Parathyroid adenoma (tissue), 2 donors: ENCODE measurements around the gene PSRC1.

ENCODE experiments used
- H2AFZ ChIP-seq: fragments of 300-600 bp; sonication (generic); one replicate; pipeline ENCODE4 v1.7.0; 2017; ENCODE audit warnings: antibody characterized with exemption, mild to moderate bottlenecking
- H3K27ac ChIP-seq: fragments of 300-600 bp; sonication (generic); one replicate; pipeline ENCODE4 v1.7.0; 2017
- H3K27me3 ChIP-seq: fragments of 300-600 bp; sonication (generic); one replicate; pipeline ENCODE4 v1.7.0; 2017; ENCODE audit warnings: low read length; ENCODE audit not compliant: control insufficient read depth, insufficient read depth
- H3K36me3 ChIP-seq: fragments of 300-600 bp; sonication (generic); one replicate; pipeline ENCODE4 v1.7.0; 2017; ENCODE audit warnings: low read length; ENCODE audit not compliant: control insufficient read depth, insufficient read depth
- H3K4me1 ChIP-seq: fragments of 300-600 bp; sonication (generic); one replicate; pipeline ENCODE4 v1.7.0; 2017; ENCODE audit warnings: control low read depth
- H3K4me2 ChIP-seq: fragments of 300-600 bp; sonication (generic); one replicate; pipeline ENCODE4 v1.7.0; 2017; ENCODE audit warnings: low read length
- H3K4me3 ChIP-seq: fragments of 300-600 bp; sonication (generic); one replicate; pipeline ENCODE4 v1.7.0; 2017; ENCODE audit warnings: low read depth, low read length
- H3K79me2 ChIP-seq: fragments of 300-600 bp; sonication (generic); one replicate; pipeline ENCODE4 v1.7.0; 2017; ENCODE audit warnings: control low read depth
- H3K9ac ChIP-seq: fragments of 300-600 bp; sonication (generic); one replicate; pipeline ENCODE4 v1.7.0; 2017; ENCODE audit warnings: mild to moderate bottlenecking
- H3K9me3 ChIP-seq: fragments of 300-600 bp; sonication (generic); one replicate; pipeline ENCODE4 v1.7.0; 2017; ENCODE audit warnings: low read length; ENCODE audit not compliant: control insufficient read depth
- CTCF ChIP-seq: fragments of 300-600 bp; sonication (generic); IDR thresholded peaks from one replicate; pipeline ENCODE4 v1.7.0; 2017; ENCODE audit warnings: antibody characterized with exemption, mild to moderate bottlenecking
- donor health status: primary hyperparathyroidism.

Gene PSRC1

GRCh38 chr1:109270623-109271317 lies 12.2 kb downstream of the PSRC1 start:
- H2AFZ ChIP-seq = no peak overlapping the region
- H3K36me3 ChIP-seq = no peaks in the 10 kb centered on the region
- no peaks in the 10 kb centered on the region for H3K79me2 ChIP-seq
- no peaks in the 10 kb centered on the region for H3K27me3 ChIP-seq
- H3K27ac ChIP-seq = no peak overlapping the region
- H3K4me1 ChIP-seq = no peaks in the 10 kb centered on the region
- no peak overlapping the region for H3K9ac ChIP-seq
- no peaks in the 10 kb centered on the region for H3K9me3 ChIP-seq
- no peak overlapping the region for H3K4me3 ChIP-seq
- H3K4me2 ChIP-seq = no peak overlapping the region
- no peak for TF ChIP-seq CTCF

- Histone ChIP-seq H3K79me2 (no peaks in the 10 kb centered on the region), H3K9me3 (no peaks in the 10 kb centered on the region), H3K27me3 (no peaks in the 10 kb centered on the region), H2AFZ (no peak overlapping the region), H3K4me2 (no peak overlapping the region), H3K9ac (no peak overlapping the region), H3K4me3 (no peak overlapping the region), H3K36me3 (no peaks in the 10 kb centered on the region), H3K4me1 (no peaks in the 10 kb centered on the region), H3K27ac (no peak overlapping the region)
- no peak for TF ChIP-seq CTCF
Measured at GRCh38 chr1:109269981-109270622, 12.8 kb downstream of the PSRC1 start.

- TF ChIP-seq CTCF = no peak
- no peak overlapping the region for H3K27ac ChIP-seq
- H3K27me3 ChIP-seq = no peaks in the 10 kb centered on the region
- no peak overlapping the region for H2AFZ ChIP-seq
- H3K4me1 ChIP-seq = no peaks in the 10 kb centered on the region
- no peak overlapping the region for H3K4me3 ChIP-seq
- H3K36me3 ChIP-seq = no peaks in the 10 kb centered on the region
- H3K4me2 ChIP-seq = no peak overlapping the region
- no peaks in the 10 kb centered on the region for H3K9me3 ChIP-seq
- no peak overlapping the region for H3K9ac ChIP-seq
- H3K79me2 ChIP-seq = no peaks in the 10 kb centered on the region
Measured at GRCh38 chr1:109269212-109269980, 13.5 kb downstream of the PSRC1 start.

- no peaks in the 10 kb centered on the region for H3K27me3 ChIP-seq
- no peak overlapping the region for H3K9ac ChIP-seq
- no peaks in the 10 kb centered on the region for H3K79me2 ChIP-seq
- no peaks in the 10 kb centered on the region for H3K9me3 ChIP-seq
- no peak overlapping the region for H2AFZ ChIP-seq
- TF ChIP-seq CTCF = no peak
- no peaks in the 10 kb centered on the region for H3K36me3 ChIP-seq
- H3K27ac ChIP-seq = no peak overlapping the region
- no peak overlapping the region for H3K4me3 ChIP-seq
- H3K4me1 ChIP-seq = no peaks in the 10 kb centered on the region
- H3K4me2 ChIP-seq = no peak overlapping the region
Measured at GRCh38 chr1:109268431-109269211, 14.3 kb downstream of the PSRC1 start.
